T-helper 22 cell (primary cell): ENCODE results near the gene TSPAN14.

Source experiments
- DNase-seq: peaks from one replicate; pipeline ENCODE4 v3.0.0-alpha.2; 2020; ENCODE audit warnings: low read depth

Gene TSPAN14

GRCh38 chr10:80487791-80488538 is 33.9 kb downstream of the TSPAN14 start:
- DNase-seq: peak; percentile 50

- DNase-seq: no peak
Measured at GRCh38 chr10:80488539-80489066, 34.5 kb downstream of the TSPAN14 start.

GRCh38 chr10:80489371-80490112 is 35.4 kb downstream of the TSPAN14 start:
- no peak for DNase-seq

GRCh38 chr10:80491251-80492102 is 37.4 kb downstream of the TSPAN14 start:
- no peak for DNase-seq

GRCh38 chr10:80492848-80493521 is 38.9 kb downstream of the TSPAN14 start:
- no peak for DNase-seq

GRCh38 chr10:80493522-80494051 is 39.5 kb downstream of the TSPAN14 start:
- no peak for DNase-seq

- DNase-seq: no peak
Measured at GRCh38 chr10:80496555-80497172, 42.6 kb downstream of the TSPAN14 start.

- no peak for DNase-seq
Measured at GRCh38 chr10:80497187-80498077, 43.3 kb downstream of the TSPAN14 start.

GRCh38 chr10:80498078-80498832 is 44.1 kb downstream of the TSPAN14 start:
- DNase-seq: no peak

- peak; percentile 19 for DNase-seq
Measured at GRCh38 chr10:80498833-80499741, 45.0 kb downstream of the TSPAN14 start.

- no peak for DNase-seq
Measured at GRCh38 chr10:80500572-80501380, 46.7 kb downstream of the TSPAN14 start.

GRCh38 chr10:80501381-80501912 is 47.3 kb downstream of the TSPAN14 start:
- no peak for DNase-seq

GRCh38 chr10:80501913-80502521 is 47.9 kb downstream of the TSPAN14 start:
- DNase-seq: no peak

GRCh38 chr10:80502621-80503583 is 48.8 kb downstream of the TSPAN14 start:
- no peak for DNase-seq

- no peak for DNase-seq
Measured at GRCh38 chr10:80503584-80504157, 49.6 kb downstream of the TSPAN14 start.
